ENCODE data around the gene LRRC51.

DNA sequence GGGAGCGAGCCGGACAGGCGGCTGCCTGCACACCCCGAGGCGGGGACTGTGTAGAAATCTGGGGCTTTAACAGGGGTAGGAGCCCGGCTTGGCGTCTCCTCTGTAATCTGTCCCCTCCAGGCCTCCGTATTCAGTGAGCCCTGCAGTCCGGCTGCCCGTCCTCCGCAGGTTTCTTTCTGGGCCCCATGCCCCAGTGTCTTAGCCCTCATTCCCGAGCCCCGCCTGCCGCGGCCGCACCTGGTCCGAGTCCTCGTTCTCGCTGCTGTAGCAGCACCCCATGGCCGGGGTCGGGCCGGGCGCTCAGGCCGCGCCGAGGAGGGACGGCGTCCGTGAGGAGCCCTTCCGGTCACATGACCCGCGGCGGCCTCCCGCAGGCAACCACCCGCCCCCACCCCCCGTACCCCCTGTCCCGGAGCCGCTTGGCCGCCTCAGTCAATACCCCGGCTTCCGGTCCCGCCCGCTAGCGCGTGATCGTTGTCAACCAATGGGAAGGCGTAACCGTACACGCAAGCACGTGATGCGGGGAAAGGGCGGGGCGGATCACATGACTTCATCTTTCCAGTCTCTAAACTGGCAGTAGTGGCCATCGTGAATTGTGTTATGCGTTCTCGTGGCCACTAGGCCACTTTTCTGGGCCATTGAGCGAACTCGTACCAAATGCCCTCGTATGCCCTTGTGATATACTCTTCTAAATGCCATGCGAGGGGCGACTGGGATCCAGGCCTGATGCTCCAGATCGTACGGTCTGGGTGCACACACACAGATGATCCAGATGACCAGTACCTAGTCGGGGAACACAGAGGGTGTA, 22.5 kb downstream of the LRRC51 start, which contains the start of gene LAMTOR1:
- TF ChIP-seq EZH2 (IDR thresholded peaks at IDR 0.05; ENCODE audit: low read depth), result no peak
- TF ChIP-seq, protein P1, sequence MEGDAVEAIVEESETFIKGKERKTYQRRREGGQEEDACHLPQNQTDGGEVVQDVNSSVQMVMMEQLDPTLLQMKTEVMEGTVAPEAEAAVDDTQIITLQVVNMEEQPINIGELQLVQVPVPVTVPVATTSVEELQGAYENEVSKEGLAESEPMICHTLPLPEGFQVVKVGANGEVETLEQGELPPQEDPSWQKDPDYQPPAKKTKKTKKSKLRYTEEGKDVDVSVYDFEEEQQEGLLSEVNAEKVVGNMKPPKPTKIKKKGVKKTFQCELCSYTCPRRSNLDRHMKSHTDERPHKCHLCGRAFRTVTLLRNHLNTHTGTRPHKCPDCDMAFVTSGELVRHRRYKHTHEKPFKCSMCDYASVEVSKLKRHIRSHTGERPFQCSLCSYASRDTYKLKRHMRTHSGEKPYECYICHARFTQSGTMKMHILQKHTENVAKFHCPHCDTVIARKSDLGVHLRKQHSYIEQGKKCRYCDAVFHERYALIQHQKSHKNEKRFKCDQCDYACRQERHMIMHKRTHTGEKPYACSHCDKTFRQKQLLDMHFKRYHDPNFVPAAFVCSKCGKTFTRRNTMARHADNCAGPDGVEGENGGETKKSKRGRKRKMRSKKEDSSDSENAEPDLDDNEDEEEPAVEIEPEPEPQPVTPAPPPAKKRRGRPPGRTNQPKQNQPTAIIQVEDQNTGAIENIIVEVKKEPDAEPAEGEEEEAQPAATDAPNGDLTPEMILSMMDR (conservative IDR thresholded peaks at IDR 0.05), result peak; percentile 68; the same call in 1 of the 2 replicates

Measured in PC-9 (cell line).